Uterus (tissue), 4 donors: ENCODE data around the gene NIPAL3. TPM values are rescaled to one million over a fixed set of nuclear protein-coding genes. Genes with fewer than 3 reads are reported as not detected.
A peak's percentile ranks its signal among the peaks of the same experiment; 100 is the strongest.

Experiments
- DNase-seq, 2 donors: peaks; one replicate each; pipeline ENCODE4 v3.0.0-alpha.2; 2019 to 2020
- H3K27ac ChIP-seq, 2 donors: fragments of 200-600 bp; sonication (generic); 1 replicate in 1 of 2; 2 replicates in 1 of 2; pipeline ENCODE4 v1.5.1; 2016 to 2018
- H3K27me3 ChIP-seq, 2 donors: fragments of 200-600 bp; sonication (generic); one replicate each; pipeline ENCODE4 v1.5.1; 2018 to 2019; ENCODE audit warnings: control low read depth in 1 of 2
- H3K36me3 ChIP-seq, 2 donors: fragments of 200-600 bp; sonication (generic); one replicate each; pipeline ENCODE4 v1.5.1; 2019; ENCODE audit warnings: control low read depth in 1 of 2
- H3K4me1 ChIP-seq, 2 donors: fragments of 200-600 bp; sonication (generic); one replicate each; pipeline ENCODE4 v1.5.1; 2018 to 2019; ENCODE audit warnings: control low read depth in 1 of 2
- H3K4me3 ChIP-seq, 2 donors: fragments of 200-600 bp; sonication (generic); 1 replicate in 1 of 2; 2 replicates in 1 of 2; pipeline ENCODE4 v1.5.1; 2018 to 2019; ENCODE audit warnings: mild to moderate bottlenecking in 1 of 2
- H3K9me3 ChIP-seq, 2 donors: fragments of 200-600 bp; sonication (generic); one replicate each; pipeline ENCODE4 v1.5.1; 2019; ENCODE audit warnings: control low read depth in 1 of 2
- POLR2A ChIP-seq, 2 donors: fragments of 450-650 bp; IDR thresholded peaks; one replicate each; pipeline ENCODE4 v1.6.1; 2016; ENCODE audit warnings: antibody characterized with exemption in 2 of 2, mild to moderate bottlenecking in 1 of 2, moderate library complexity in 1 of 2
- intact Hi-C: fragments of 100-400 bp; cut with DNase I; formaldehyde crosslinking; loops from one replicate; pipeline ENCODE4 v1.15.1; 2023; ENCODE audit warnings: low total_unique reads
- total RNA-seq, 4 donors: library from RNA; depleted of rRNA in 3 of 4; stranded (reverse); fragments of >200 nt in 3 of 4; gene quantifications; one replicate each; pipeline versions ENCODE4 v1.1.0 to v1.2.4, GENCODE V29; 2014 to 2023
- TF ChIP-seq, protein P1 (sequence below), 4 experiments: fragments of 200-600 bp in 2 of 4; fragments of 450-650 bp in 2 of 4; sonication (generic) in 2 of 4; IDR thresholded peaks; one replicate each; pipeline ENCODE4 v1.5.1; 2016 to 2019; ENCODE audit warnings: antibody characterized with exemption in 4 of 4, mild to moderate bottlenecking in 2 of 4, moderate library complexity in 1 of 4
- donor health status: DM: yes; HTN: yes; CAD: no.

The NIPAL3 gene
- total RNA-seq, 4 donors from 2014 or later: 14.2 to 36.8 (median 21.5) TPM

DNA sequence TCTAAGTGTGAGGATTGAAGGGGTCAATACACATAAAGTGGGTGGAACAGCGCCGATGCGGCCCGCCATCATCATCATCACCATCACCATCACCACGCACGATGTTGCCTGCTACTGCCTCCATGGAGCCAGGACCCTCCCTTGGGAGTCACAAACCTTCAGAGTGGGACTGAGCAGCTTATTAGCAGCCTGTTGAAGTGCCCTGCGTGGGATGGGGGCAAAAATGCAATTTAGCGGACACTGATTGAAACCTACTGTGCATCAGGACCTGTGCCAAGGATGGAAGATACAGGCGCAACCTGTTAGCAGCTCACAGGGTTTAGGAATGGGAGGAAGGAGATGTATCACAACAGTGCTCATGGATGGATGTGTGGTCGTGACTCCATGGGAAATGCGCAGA is 28.7 kb upstream of the NIPAL3 start:
- Histone ChIP-seq H3K27ac (no peak overlapping the region), H3K9me3 (no peaks in the 10 kb centered on the region), H3K4me3 (no peak overlapping the region), H3K27me3 (no peaks in the 10 kb centered on the region), H3K4me1 (no peaks in the 10 kb centered on the region), H3K36me3 (no peaks in the 10 kb centered on the region)
- intact Hi-C loops: no loop called here
- no peak for DNase-seq
- TF ChIP-seq, protein P1, sequence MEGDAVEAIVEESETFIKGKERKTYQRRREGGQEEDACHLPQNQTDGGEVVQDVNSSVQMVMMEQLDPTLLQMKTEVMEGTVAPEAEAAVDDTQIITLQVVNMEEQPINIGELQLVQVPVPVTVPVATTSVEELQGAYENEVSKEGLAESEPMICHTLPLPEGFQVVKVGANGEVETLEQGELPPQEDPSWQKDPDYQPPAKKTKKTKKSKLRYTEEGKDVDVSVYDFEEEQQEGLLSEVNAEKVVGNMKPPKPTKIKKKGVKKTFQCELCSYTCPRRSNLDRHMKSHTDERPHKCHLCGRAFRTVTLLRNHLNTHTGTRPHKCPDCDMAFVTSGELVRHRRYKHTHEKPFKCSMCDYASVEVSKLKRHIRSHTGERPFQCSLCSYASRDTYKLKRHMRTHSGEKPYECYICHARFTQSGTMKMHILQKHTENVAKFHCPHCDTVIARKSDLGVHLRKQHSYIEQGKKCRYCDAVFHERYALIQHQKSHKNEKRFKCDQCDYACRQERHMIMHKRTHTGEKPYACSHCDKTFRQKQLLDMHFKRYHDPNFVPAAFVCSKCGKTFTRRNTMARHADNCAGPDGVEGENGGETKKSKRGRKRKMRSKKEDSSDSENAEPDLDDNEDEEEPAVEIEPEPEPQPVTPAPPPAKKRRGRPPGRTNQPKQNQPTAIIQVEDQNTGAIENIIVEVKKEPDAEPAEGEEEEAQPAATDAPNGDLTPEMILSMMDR (IDR thresholded peaks at IDR 0.05): no peak
- no peak for TF ChIP-seq POLR2A (IDR thresholded peaks at IDR 0.05)

GRCh38 chr1:24387636-24388175 is 27.9 kb upstream of the NIPAL3 start:
- DNase-seq: no peak
- no peaks in the 10 kb centered on the region for H3K27me3 ChIP-seq
- TF ChIP-seq POLR2A (IDR thresholded peaks at IDR 0.05): no peak
- TF ChIP-seq, protein P1 (IDR thresholded peaks at IDR 0.05): no peak
- intact Hi-C loops: no loop called here
- H3K4me3 ChIP-seq: no peak overlapping the region
- no peaks in the 10 kb centered on the region for H3K36me3 ChIP-seq
- no peaks in the 10 kb centered on the region for H3K4me1 ChIP-seq
- H3K9me3 ChIP-seq: no peaks in the 10 kb centered on the region
- H3K27ac ChIP-seq: no peak overlapping the region

GRCh38 chr1:24388331-24388885 is 27.2 kb upstream of the NIPAL3 start:
- intact Hi-C loops: no loop called here
- no peak for DNase-seq
- H3K36me3 ChIP-seq: no peaks in the 10 kb centered on the region
- no peak overlapping the region for H3K4me3 ChIP-seq
- H3K27me3 ChIP-seq: no peaks in the 10 kb centered on the region
- TF ChIP-seq, protein P1 (IDR thresholded peaks at IDR 0.05): no peak
- no peak for TF ChIP-seq POLR2A (IDR thresholded peaks at IDR 0.05)
- no peaks in the 10 kb centered on the region for H3K4me1 ChIP-seq
- H3K27ac ChIP-seq: no peak overlapping the region
- no peaks in the 10 kb centered on the region for H3K9me3 ChIP-seq

DNA sequence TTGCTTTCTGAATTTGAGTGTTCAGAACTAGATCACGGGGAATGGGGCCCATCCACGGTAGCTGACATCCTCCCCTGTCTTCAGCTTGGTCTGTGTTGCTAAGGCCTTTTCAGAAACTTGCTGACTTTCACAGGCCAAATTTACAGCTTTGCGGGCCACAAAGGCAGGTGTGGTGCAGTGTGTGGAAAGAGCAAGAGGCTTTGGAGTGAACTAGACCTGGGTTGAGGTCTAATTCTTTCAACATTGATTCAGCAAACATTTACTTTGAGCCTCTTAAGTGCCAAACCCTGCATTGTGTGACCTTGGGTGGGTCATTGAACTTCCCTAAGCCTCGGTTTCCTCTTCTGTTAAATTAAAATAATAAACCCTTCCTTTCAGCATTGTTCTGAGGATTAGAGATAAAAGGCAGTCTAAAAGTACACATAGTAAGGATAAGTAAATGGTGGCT is 26.3 kb upstream of the NIPAL3 start:
- Histone ChIP-seq H3K27me3 (no peaks in the 10 kb centered on the region), H3K27ac (no peak overlapping the region), H3K36me3 (no peaks in the 10 kb centered on the region), H3K9me3 (no peaks in the 10 kb centered on the region), H3K4me3 (no peak overlapping the region), H3K4me1 (no peaks in the 10 kb centered on the region)
- intact Hi-C loops: no loop called here
- no peak for DNase-seq
- no peak for TF ChIP-seq POLR2A (IDR thresholded peaks at IDR 0.05)

DNA sequence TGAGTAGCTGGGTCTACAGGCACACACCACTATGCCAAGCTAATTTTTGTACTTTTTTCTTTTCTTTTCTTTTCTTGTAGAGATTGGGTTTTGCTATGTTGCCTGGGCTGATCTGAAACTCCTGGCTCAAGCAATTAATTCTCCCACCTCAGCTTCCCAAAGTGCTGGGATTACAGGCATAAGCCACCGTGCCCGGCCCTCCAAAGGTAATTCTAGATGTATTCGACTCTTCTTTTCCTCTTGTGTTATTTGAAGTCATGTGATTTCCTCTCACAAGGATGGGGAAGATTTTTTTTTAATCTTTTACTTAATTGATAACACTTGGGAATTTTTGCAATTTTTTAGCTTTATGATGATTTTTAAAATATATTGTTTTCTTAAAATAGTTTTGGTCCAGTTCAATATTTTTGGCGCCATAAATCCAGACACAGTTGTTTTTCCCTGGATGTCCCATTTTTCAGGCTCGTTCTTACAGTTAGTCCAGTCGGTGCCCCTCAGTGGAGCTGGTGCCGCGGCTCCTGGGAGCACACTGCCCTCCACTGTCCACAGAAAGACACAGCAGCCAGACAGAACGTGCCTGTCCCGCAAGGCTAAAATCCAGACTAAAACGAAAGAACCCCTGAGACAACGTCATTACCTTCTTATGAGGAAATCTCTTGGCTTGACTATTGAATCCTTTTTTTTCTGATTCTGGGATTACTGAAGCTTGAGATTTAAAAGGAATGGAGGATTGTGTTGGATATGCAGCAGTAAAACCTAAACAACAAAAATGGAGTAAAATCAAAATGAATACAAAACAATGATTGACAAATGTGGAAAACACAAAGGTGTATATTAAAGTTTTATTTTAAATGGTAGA is 24.4 kb upstream of the NIPAL3 start:
- peak; percentile 84 to 88 for DNase-seq
- Histone ChIP-seq H3K27ac (peak overlapping the region; percentile 86 to 88), H3K4me3 (no peak overlapping the region), H3K36me3 (no peaks in the 10 kb centered on the region), H3K27me3 (no peaks in the 10 kb centered on the region), H3K4me1 (no peaks in the 10 kb centered on the region), H3K9me3 (no peaks in the 10 kb centered on the region)
- TF ChIP-seq, protein P1 (IDR thresholded peaks at IDR 0.05): peak; percentile 92 to 98 (median 94)
- TF ChIP-seq POLR2A (IDR thresholded peaks at IDR 0.05): no peak
- intact Hi-C loops: no loop called here
